Stimulated activated naive CD4-positive, alpha-beta T cell (primary cell): Measurements from ENCODE around the gene TACC3.

ENCODE experiments used
- DNase-seq, 6 experiments: peaks; one replicate each; lab custom pipeline; 2025; lab: John Stamatoyannopoulos, UW

Gene TACC3

DNA sequence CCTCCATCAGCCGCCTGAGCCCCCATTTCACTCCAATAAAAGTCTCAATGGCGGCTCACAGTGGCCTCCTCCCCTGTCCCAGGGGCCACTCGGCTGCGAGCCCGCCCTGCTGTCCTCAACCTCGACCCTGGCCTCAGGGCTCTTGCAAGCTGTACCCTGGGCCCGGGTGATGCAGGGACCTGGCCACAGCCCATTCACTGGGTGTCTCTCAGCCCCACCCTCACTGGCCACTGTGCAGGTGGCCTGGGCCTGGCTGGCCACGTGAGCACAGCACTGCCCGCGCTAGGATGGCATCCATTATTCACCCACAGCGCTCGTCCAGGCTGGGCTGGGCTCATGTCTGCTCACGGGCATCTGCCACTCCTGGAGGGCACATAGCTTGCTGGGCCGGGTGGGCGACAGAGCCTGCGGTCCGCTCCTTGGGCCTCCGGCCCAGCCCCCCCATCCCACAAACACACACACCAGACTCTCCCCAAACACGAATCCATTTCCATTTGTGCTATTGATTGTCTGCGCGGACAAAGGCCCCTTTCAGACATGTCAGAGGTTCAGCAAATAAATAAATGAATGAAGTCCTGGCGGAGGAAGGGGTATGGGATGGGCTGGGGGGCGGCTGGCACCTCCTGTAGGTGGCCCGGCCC is 55.3 kb downstream of the TACC3 start:
- DNase-seq: no peak

DNA sequence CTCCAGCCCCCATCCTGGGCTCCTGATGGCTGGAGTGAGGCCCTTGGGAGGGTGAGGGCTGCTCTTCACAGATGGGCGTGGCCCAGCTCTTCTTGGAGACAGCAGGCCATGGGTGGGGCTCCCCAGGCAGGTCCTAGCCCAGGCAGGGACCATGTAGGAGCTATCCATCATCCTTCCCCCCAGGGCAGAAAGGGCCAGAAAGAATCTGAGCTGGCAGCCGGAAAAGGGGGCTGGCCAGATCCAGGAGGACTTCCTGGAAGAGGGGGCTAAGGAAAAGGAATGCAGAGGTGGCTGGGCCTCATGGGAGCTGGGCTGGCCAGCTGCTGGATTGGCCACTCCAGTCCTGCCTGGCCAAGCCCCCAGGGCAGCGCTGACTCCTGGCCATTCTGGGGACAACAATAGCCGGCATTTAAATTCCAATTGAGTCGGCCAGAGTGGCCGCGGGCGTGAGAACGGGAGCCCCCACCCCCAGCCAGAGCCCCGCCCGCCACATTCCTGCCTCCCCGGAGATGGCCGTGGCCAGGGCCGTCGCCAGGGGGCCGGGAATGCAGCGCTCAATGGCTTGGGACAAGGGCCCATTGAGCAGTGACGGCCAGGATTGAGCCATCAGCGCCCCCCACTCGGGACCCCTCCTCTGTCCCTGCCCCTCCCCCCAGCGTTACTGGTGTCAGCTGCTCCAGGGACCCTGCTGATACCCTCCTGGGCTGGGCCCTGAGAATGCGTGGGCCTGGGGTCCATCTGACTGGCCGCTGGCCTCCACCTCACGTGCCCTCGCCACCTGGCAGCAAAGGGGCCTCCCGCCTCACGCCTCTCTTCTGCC is 56.7 kb downstream of the TACC3 start:
- no peak for DNase-seq

DNA sequence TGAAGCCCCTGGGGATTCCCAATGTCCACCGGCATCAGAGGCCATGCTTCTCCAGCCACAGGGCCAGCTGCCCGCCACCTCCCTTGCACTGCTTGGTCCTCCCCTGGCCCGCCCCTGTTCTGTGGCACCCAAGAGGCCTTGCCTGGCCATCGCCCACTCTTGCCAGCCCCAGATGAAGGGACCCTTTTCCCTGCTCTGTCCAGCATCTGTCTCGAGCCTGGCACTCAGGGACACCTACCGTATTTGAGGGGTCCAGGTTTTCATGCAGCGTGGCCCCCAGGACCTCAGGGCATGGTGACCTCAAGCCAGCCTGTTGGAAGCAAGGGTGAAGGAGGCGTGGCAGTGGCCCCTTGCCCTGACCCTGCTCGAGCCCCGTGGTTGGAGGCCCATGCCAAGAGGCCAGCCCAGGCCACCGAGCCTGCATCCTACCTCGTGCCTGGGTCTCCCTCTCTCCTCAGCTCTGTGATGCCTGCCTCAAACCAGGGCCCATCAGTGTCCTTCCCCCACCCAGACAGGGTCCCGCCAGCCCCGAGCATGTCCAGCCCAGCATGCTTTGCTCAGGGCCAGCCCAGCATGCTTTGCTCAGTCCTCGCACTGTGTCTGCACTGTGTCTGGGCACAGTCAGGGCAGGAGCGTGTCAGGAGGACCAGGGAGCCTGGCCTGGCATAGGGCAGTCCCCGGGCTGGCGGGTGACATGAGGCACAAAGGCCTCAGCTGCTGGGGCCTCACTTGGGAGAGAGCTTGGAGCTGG is 57.5 kb downstream of the TACC3 start:
- no peak for DNase-seq

DNA sequence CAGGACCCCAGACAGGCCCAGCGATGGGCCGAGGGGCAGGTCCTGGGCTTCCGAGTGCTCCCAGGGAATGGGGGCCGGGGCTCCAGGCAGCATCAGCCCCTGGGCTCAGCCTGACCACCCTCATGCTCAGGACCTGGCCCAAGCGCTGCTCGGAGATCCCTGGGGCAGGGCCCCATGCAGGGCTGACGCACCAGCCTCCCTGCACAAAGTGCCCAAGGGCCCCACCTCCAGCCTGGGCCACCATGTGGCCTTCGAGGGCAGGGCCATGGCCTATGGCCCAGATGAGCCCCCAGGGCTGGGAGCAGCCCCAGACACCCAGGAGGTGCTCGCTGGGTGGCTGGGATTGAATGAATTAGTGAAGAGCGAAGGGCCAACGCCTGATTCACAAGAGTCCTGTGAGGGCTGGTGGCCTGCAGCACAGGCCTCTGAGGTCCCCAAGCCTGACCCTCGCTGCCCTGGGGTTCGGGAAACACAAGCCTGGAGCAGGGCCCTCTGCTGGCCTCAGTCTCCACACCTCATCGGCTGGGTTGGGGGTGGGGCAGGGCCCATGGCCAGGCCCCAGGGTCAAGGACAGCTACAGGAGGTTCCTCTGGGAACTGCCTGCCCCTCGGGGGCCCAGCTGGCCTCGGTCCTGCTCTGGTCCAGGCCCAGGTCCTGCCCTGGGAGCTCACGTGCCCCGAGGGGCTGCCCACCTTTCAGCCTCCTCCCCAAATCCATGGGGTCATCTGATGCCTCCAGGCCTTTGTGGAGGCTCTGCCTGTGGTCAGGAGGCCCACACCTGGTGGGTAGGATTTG is 58.5 kb downstream of the TACC3 start:
- no peak for DNase-seq

DNA sequence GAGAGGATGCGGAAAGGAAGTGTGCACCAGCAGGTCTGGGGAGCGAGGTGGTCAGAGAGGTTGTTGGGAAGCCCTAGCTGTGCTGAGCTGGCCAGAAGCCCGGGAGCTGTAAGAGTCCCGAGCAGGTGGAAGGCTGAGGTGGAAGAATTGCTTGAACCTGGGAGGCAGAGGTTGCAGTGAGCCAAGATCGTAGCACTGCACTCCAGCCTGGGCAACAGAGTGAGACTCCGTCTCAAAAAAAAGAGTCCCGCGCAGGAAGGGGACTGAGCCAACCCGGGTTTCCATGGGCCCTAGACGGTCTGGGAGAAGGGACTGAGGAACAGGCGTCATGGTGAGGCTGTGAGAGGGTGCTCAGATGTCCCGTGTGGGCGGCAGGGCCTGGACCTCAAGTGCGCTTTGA is 59.1 kb downstream of the TACC3 start:
- no peak for DNase-seq

DNA sequence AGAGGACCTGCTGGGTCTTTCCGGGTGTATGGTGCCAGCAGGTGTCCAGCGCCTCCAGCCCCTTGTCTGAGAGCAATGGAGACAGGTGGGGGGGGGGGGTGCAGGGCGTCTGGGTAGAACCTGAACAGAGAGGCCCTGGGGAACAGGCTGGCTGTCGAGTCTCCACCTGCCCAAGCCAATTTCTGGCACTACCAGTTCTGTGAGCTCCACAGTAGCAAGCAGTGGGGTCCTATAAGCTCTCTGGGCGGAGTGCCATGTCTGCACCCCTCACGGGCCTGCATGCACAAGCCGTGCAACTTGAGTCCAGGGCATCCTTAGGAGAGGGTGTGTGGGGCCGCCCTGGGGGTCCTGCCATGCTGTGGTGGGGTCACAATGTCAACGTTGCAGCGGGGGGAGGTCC is 61.7 kb downstream of the TACC3 start:
- DNase-seq: no peak

DNA sequence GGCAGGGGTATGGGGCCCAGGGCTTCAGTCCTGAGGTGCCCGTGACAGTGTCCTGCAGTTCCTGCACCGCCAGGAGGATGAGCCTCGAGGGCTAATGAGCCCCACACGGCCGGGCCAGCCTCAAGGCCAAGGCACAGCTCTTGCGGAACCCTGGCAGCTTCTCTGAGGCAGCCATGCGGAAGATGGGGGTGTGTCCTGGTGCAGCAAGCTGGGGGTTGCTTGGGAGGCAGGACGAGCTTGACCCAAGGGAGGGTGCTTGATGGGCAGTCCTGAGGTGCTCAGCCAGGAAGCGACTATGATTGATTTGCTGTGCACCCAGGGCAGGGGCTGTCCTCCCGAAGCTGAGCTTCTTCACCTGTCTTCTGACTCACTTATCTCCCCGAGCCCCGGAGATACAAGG is 62.6 kb downstream of the TACC3 start:
- DNase-seq: no peak

DNA sequence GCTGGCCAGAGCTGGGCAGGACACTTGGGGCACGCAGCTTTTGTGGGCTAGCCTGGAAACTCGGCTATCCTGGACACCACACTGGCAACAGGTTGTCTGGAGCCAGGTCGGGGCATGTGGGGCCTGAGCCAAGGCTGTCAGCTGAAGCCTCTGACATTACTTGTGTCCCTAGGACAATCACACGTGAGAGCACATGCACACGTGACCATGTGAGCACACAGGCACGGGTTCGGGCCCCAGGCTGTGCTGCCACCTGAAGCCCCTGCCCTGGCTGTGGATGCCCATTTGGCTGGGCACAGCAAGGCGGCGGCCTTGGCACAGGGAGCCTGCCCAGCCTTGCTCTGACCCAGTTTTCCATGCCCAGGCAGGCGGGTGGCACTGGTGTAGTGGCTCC is 63.1 kb downstream of the TACC3 start:
- no peak for DNase-seq

DNA sequence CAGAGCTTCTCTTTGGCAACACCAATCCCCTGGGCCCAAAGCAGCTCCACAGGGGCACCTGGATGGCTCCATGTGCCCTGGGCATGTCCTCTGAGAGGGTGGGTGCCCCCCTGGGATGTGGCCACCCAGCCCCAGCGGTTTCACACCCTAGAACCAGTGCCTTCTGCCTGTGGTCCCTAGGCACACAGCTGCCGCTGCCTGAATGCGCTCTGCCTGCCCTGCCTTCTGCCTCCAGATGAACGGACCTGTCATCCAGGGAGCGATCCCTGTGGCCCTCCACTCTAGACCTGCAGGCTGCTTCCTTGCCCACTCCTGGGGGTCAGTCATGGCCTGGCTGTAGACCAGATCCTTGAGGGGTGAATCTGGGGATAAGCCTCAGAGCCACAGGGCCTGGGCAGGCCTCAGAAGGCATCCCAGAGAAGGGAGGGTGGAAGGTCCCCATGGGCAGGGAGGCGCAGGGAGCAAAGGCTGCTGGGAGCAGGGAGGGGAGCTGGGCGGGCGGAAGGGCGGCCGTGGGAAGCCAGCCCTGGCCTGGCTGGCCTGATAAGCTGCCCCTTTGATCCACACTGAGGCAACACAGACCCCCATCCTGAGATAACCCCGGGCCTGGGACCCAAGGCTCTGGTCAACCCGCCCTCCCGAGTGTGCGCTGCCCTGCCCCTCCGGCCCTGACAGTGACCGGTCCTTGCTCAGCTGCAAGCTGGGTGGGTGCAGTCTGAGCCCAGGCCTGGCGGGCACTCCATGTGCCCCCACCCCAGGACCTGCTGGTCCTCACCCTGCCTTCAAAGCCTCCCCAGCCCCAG is 63.7 kb downstream of the TACC3 start:
- no peak for DNase-seq

DNA sequence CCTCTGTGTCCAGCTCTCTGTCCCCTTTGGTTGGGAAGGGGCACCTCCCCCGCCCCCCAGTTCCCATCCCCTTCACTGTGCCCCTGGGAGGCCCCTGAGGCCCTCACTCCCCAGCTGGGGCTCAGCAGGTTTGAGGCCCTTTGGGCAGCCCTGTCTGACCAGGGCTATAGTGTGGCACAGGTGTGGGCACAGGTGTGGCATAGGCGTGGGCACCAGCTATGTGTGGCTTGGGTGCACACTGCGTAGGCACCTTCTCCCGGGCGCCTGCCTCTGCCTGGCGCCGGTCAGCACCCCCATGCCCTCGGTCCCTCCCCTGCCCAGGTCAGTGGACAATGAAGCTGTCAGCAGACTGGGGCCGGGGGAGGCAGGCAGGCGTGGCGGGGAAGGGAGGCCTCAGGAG is 64.3 kb downstream of the TACC3 start:
- no peak for DNase-seq

DNA sequence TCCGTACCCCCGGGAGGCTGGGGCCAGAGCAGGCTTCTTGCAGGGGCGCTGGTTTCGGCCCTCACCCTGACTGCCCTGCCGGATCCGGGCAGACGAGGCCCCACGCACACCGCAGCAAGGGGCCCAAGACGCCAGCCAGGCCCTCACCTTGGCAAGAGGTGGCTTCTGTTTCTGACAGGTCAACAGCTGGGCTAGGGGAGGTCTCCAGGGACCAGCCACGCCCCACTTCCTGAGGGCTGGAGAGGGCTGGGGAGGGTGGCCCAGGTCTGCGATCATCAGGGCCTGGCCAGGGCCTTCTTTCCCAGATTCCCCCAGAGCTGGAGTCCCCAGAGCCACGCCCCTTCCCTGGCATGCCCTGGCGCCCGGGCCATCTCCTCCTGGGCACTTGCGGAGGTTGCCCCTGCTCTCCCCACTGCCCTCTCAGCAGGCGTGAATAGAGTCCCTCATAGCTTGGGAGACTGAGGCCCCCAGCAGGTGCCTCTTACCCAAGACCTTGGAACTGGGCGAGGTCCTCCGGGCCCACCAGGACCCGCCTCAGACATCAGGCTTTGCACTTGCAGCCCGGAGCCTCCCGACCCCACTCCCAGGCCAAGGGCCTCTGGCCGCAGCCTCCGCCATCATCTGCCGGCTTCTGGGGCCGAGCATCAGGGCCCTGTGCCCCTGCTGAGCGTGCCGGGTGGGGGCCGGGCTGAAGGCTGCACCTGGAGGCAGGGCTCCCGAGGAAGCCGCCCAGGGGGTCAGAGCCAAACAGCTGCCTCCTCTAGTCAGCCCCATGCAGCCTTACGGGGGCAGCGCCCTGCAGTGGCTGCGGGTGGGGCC is 65.4 kb downstream of the TACC3 start:
- no peak for DNase-seq

DNA sequence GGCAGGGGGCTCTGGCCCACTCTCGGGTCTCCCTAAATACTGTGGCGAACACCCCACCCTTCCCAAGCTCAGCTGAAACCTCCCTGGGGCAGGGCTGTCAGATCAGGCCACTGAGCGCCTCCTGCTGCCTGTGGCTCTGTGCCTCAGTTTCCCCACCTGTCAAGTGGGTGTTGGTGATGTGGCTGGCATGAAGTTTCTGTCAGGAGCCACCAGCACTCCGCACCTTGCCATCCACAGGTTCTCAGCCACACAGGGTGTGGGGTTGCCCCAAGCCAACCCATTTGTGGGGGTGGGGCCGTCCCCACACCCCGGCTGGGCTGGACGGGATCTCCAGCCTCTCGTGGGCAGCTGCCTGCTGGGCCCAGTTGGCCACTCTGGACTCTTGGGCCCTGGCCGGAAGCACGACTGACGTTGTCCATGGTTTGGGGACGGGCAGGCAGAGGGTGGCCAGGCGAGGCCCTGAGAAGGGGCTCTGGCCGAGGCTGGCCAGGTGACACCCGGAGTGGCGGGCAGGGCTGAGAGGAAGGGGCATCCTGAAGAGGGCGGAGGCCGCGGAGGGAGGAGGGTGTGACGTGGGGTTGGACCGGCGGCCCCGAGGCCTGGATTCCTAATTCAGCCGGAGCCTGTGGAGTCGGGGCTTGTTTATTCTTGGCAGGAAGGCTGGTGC is 66.2 kb downstream of the TACC3 start:
- DNase-seq: no peak

DNA sequence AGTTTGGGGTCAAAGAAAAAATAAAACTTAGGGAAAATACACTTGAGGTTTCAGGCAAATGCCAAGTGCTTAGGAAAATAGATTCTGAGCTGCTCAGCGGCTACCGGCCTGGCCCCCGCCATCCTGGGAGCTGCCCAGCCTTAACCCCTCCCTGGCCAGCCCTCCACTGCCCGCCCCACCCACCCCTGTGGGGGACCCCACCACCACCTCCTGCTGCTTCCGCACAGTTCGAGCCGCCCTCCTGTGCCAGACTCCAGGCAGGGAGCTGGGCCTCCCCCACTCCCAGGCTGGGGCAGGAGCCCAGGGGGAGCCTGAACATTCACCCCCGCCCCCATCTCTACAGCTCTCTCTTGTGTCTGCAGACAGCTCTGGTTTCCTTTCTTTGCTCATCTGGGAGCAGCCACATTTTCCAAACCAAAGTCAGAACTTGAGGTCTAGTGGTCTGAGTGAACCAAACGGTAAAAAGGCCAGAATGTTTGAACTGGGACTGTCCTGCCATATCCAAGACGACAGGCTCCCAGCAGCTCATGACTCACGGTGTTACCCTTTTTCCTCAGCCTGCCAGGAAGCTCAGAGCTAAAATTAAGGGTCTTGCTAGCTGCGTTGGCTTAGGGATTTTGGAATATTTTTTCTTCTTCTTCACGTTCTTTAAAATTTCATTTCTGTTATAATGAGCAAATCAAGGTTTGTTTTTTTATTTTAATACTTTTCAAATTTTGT is 67.1 kb downstream of the TACC3 start:
- DNase-seq: no peak

DNA sequence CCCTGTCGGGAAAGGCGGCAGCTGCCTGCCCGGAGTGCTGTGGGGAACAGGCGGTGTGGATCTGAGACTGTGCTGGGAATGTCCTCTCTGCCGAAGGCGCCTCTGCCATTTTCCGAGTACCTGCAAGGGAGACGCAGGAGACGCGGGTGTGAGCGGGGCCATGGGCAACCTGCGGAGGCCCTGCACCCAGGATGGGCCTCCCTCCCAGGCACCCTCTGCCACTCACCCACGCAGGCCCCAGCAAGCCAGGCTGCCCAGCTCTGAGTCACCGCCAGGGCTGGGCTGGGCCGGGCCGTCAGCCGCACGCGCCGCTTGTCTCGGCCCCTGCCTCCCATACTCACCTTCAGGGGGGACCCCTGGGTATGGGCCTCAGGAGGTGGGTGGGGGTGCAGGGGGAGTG is 68.2 kb downstream of the TACC3 start:
- DNase-seq: no peak

DNA sequence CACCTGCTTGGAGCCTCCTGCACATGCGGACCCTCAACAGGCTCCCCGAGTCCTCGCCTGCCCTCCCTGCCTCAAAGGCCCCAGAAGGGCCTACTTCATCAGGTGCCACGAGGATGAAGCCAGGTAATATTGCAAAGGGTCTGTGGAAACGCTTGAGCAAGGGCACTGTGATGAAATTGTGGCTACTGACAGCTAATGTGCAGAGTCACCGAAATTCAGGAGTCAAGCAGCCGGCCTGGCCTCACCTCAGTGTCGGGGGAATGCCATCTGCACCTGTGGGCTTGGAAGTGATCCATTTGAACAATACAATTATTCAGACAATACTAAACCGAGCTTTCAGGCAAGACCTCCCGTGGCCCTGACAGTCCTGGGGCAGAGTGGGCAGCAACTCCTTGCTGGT is 68.7 kb downstream of the TACC3 start:
- DNase-seq: no peak

DNA sequence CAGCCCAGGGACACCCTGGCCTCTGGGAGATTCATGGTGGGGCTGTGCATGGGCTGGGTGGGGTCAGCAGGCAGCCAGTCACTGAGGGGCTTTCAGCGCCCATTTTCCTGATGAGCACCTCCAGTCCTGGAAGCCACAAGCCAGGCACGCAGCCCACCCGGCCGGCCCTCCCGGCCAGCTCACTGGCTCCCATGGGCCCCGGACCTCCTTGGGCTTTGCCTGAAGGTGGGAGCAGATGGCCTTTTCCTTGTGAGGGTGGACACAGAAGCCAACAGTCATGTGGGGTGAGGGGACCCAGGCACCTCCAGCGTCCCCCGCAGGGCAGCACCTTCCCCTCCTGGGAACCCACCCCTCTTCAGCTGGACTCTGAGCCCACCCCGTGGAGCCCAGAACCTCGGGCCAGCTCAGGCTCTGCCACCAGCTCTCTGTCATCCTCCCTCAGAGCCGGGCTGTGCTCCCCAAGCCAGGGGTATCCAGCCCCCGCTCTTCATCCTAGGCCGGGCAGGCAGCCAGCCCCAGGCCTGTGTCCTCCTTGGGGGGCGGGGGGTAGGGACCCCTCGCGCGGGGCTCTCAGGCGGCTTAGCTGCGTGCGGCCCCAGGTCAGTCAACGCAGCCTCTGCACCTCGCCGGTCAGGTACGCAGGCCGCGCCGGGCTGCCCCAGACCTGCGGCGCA is 71.0 kb downstream of the TACC3 start:
- no peak for DNase-seq

DNA sequence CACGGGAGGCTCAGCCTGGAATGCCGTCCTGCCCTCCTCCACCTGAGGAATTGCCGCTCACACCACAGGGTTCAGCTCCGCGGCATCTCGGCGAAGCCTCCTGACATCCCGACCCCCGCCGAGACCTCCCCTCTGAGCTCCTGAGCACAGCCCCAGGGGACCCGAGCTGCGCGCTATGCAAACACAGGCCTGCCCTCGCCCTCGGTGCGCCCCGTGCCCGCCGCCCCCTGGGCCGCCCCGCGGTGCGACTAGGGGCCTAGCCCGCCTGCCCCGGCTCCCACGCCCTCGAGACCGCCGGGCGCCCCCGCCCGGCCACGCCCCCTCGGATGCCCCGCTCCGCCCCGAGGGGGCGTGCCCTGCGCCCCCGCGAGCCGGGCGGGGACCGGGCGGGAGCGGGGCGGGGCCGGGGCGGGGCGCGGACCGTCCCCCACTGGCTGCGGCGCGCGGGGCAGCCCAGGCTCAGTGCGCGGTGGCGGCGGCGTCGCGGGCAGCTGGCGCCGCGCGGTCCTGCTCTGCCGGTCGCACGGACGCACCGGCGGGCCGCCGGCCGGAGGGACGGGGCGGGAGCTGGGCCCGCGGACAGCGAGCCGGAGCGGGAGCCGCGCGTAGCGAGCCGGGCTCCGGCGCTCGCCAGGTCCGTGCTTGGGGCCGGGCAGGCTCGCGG is 71.6 kb downstream of the TACC3 start, which contains the start of gene FGFR3:
TSS of gene FGFR3 (plus strand) at position 462 of the 664 bp plus-strand sequence. CDS start 642 bp downstream, outside the sequence.
- DNase-seq: peak in 2 of 6 experiments; percentile 13 to 23

DNA sequence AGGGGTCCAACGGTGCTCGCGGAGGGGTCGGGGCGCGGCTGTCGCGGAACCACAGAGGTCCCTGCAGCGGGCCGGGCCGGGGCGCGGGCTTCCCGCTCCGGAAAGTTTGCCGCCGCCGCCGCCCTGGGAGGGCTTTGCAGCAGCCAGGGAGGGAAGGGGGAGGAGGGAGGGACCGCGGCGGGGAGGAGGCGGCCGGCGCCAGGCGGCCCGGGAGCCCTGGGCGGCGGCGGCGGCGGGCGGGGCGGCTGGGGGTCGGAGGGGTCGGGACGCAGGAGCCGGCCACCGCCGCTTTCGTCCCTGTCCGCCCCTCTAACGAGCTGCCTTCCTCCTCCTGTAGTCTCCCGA is 72.1 kb downstream of the TACC3 start:
- peak in 3 of 6 experiments; percentile 13 to 22 (median 17) for DNase-seq
